Measurements from ENCODE around the gene PIGB. TPM values are rescaled to one million over a fixed set of nuclear protein-coding genes. Genes with fewer than 3 reads are reported as not detected.
A peak's percentile ranks its signal among the peaks of the same experiment; 100 is the strongest.

PIGB gene
- total RNA-seq, 3 donors from 2014 or later (not counting 1 experiment from before 2014, with no cell fraction given): 24.9 to 33.5 (median 26.1) TPM

- TF ChIP-seq CTCF (IDR thresholded peaks at IDR 0.05): no peak
- H3K4me1 Mint-ChIP-seq: peaks cover 86 to 87% of the 10 kb centered on the region in 2 donors
- intact Hi-C loops (cut with micrococcal nuclease): no loop called here
- H3K36me3 Mint-ChIP-seq: no peaks in the 10 kb centered on the region
- DNase-seq: peak; percentile 54 to 73
- no peaks in the 10 kb centered on the region for H3K27me3 Mint-ChIP-seq (ENCODE audit: low read depth in 2 of 2)
- Histone ChIP-seq H3K9me3 (ENCODE audit: control insufficient read depth, insufficient read depth, low read length) (no peaks in the 10 kb centered on the region), H3K36me3 (ENCODE audit: control insufficient read depth, insufficient read depth, low read length) (no peaks in the 10 kb centered on the region), H3K27me3 (ENCODE audit: control insufficient read depth, insufficient read depth, low read length) (no peaks in the 10 kb centered on the region), H3K4me1 (ENCODE audit: control insufficient read depth, insufficient read depth, low read length) (peaks cover 63% of the 10 kb centered on the region), H3K4me3 (ENCODE audit: low read length) (no peak overlapping the region), H3K27ac (ENCODE audit: low read length) (peak overlapping the region; percentile 93)
- no peaks in the 10 kb centered on the region for H3K9me3 Mint-ChIP-seq
- peak overlapping the region; percentile 90 for H3K4me3 Mint-ChIP-seq
- WGBS (ENCODE audit: insufficient coverage): 10% methylated on average over 6 of the region's 7 CpGs
- peak; percentile 57 to 72 (median 69) for ATAC-seq
- peak overlapping the region; percentile 93 to 99 for H3K27ac Mint-ChIP-seq
Observed at GRCh38 chr15:55277116-55277564, 41.9 kb upstream of the PIGB start.

GRCh38 chr15:55277715-55278114 is 41.3 kb upstream of the PIGB start:
- H3K4me1 Mint-ChIP-seq: peaks cover 87 to 90% of the 10 kb centered on the region in 2 donors
- intact Hi-C loops (cut with micrococcal nuclease): no loop called here
- H3K36me3 Mint-ChIP-seq: no peaks in the 10 kb centered on the region
- no peaks in the 10 kb centered on the region for H3K9me3 Mint-ChIP-seq
- H3K9me3 ChIP-seq (ENCODE audit: control insufficient read depth, insufficient read depth, low read length): no peaks in the 10 kb centered on the region
- peaks cover 69% of the 10 kb centered on the region for H3K4me1 ChIP-seq (ENCODE audit: control insufficient read depth, insufficient read depth, low read length)
- WGBS (ENCODE audit: insufficient coverage): 64% methylated on average over 2 of the region's 2 CpGs
- no peaks in the 10 kb centered on the region for H3K27me3 Mint-ChIP-seq (ENCODE audit: low read depth in 2 of 2)
- H3K27ac ChIP-seq (ENCODE audit: low read length): peak overlapping the region; percentile 93
- H3K4me3 ChIP-seq (ENCODE audit: low read length): no peak overlapping the region
- H3K36me3 ChIP-seq (ENCODE audit: control insufficient read depth, insufficient read depth, low read length): no peaks in the 10 kb centered on the region
- DNase-seq: peak in 1 of 2 donors; percentile 8
- H3K27me3 ChIP-seq (ENCODE audit: control insufficient read depth, insufficient read depth, low read length): no peaks in the 10 kb centered on the region
- no peak for TF ChIP-seq CTCF (IDR thresholded peaks at IDR 0.05)
- ATAC-seq: no peak
- peak overlapping the region; percentile 93 to 99 for H3K27ac Mint-ChIP-seq
- peak overlapping the region; percentile 90 for H3K4me3 Mint-ChIP-seq

DNA sequence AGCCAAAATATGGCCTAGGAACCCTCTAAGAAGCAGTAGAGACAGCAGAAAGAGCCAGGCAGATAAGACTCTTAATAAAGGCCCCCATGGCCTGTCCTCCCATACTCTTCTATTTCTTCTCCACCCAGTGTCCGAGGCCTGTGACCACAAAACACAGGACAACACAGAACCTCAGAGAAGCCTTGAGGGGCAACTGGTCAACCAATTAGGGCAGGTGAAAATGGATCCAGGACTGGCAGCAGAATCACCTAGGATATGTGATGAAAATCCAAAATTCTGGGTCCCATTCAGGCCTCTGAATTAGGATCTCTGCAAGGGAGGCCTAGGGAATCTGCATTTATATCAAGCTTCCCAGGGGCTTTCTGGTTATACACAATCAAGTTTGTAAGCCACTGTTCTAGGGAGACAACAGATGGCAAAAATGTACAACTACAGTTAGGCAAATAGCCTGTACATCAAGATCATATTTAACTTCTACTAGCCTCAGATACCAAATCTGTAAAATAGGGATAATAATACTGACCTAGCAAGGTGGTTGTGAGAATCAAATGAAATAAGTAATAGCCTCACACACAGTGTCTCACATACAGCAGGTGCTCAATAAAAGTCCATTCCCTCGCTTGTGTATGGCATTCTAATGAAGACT is 39.8 kb upstream of the PIGB start:
- Mint-ChIP-seq H3K36me3 (no peaks in the 10 kb centered on the region), H3K27me3 (ENCODE audit: low read depth in 2 of 2) (no peaks in the 10 kb centered on the region), H3K27ac (peak overlapping the region; percentile 93 to 99), H3K4me1 (peaks cover 90 to 91% of the 10 kb centered on the region in 2 donors), H3K4me3 (peak overlapping the region; percentile 90), H3K9me3 (no peaks in the 10 kb centered on the region)
- TF ChIP-seq CTCF (IDR thresholded peaks at IDR 0.05): no peak
- Histone ChIP-seq H3K4me1 (ENCODE audit: control insufficient read depth, insufficient read depth, low read length) (peaks cover 77% of the 10 kb centered on the region), H3K9me3 (ENCODE audit: control insufficient read depth, insufficient read depth, low read length) (no peaks in the 10 kb centered on the region), H3K27ac (ENCODE audit: low read length) (peak overlapping the region; percentile 93), H3K36me3 (ENCODE audit: control insufficient read depth, insufficient read depth, low read length) (no peaks in the 10 kb centered on the region), H3K4me3 (ENCODE audit: low read length) (no peak overlapping the region), H3K27me3 (ENCODE audit: control insufficient read depth, insufficient read depth, low read length) (no peaks in the 10 kb centered on the region)
- DNase-seq: no peak
- intact Hi-C loops (cut with micrococcal nuclease): loop anchor here (1.0 kb wide), 2 partner anchors 12 to 82 kb away; no protein-coding TSS in a partner anchor
- WGBS (ENCODE audit: insufficient coverage): 52% methylated on average over 2 of the region's 2 CpGs
- ATAC-seq: no peak
